ENCODE results near the gene ZFYVE21. TPM values are rescaled to one million over a fixed set of nuclear protein-coding genes. Genes with fewer than 3 reads are reported as not detected.
A peak's percentile ranks its signal among the peaks of the same experiment; 100 is the strongest.

ZFYVE21 gene
- total RNA-seq, 1 donor from 2014 or later: 68.6 TPM

DNA sequence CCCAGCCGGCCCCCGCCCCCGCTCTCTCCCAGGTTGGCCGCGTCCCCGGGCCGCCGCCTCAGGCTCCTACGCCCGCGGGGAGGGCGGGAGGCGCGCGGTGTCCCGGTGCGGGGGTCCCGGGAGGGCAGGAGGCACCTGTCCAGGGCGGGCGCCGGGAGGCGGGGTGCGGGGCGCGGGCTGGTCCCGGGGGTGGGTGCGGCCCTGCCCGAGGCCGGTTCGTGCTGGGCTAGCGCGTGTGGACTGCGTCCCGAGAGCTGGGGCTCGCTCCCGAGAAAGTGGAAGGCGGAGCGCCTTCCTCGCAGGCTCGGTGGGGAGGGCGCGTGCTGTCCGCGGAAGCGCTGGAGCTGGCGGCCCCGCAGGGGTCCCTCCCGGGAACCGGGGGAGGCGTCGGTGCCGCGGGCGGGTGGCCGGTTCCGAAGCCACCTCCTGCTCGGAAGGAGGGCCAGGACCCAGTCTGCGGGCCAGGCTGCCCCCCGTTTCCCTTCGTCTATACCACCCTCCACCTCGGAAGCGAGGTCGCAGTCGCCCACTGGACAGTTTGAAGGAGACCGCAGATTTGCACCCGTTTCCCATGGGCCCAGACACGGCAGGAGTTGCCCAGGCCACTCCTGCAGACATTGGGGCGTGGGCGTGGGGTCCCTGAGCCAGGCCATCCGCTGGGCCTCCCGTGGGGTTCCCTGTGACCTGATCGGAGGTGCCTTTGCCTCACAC is 636 bp downstream of the ZFYVE21 start:
- Mint-ChIP-seq H3K27ac (ENCODE audit: unreplicated experiment) (peak overlapping the region; percentile 45), H3K4me1 (ENCODE audit: low read depth) (peaks cover 56% of the 10 kb centered on the region), H3K36me3 (ENCODE audit: low read depth) (peaks cover 2% of the 10 kb centered on the region), H3K27me3 (ENCODE audit: low read depth) (no peaks in the 10 kb centered on the region), H3K9me3 (ENCODE audit: low read depth) (no peaks in the 10 kb centered on the region), H3K4me3 (ENCODE audit: unreplicated experiment) (peak overlapping the region; percentile 75)
- no peak for DNase-seq (ENCODE audit: low spot score)
- TF ChIP-seq, protein P1, sequence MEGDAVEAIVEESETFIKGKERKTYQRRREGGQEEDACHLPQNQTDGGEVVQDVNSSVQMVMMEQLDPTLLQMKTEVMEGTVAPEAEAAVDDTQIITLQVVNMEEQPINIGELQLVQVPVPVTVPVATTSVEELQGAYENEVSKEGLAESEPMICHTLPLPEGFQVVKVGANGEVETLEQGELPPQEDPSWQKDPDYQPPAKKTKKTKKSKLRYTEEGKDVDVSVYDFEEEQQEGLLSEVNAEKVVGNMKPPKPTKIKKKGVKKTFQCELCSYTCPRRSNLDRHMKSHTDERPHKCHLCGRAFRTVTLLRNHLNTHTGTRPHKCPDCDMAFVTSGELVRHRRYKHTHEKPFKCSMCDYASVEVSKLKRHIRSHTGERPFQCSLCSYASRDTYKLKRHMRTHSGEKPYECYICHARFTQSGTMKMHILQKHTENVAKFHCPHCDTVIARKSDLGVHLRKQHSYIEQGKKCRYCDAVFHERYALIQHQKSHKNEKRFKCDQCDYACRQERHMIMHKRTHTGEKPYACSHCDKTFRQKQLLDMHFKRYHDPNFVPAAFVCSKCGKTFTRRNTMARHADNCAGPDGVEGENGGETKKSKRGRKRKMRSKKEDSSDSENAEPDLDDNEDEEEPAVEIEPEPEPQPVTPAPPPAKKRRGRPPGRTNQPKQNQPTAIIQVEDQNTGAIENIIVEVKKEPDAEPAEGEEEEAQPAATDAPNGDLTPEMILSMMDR (IDR thresholded peaks at IDR 0.05): no peak

DNA sequence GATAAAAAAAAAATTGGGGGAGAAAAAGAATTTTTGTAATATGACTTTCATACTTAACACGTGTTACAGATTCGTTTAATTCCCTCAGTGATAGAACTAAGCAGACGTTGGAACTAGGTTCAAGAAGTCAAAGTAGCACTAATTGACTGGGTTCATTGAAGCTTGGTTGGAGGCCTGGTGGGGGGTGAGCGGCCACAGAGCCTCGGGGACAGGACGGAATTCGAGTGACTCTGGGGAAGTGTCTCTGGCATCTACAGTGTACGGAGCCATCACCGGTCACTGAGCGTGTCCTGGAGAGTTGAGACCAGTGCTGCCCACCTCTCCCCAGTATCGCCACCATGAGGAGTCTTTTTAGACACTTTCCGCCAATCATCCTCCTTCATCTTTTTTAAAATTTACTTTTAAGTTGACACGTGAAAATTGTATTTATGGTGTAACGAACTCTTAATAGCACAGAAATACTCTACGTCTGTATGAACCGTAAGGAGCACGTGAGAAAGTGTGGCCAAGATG is 1.3 kb downstream of the ZFYVE21 start:
- Mint-ChIP-seq H3K27ac (ENCODE audit: unreplicated experiment) (peak overlapping the region; percentile 45), H3K4me1 (ENCODE audit: low read depth) (peaks cover 63% of the 10 kb centered on the region), H3K36me3 (ENCODE audit: low read depth) (peaks cover 2% of the 10 kb centered on the region), H3K27me3 (ENCODE audit: low read depth) (no peaks in the 10 kb centered on the region), H3K9me3 (ENCODE audit: low read depth) (no peaks in the 10 kb centered on the region), H3K4me3 (ENCODE audit: unreplicated experiment) (peak overlapping the region; percentile 75)
- TF ChIP-seq, protein P1 (IDR thresholded peaks at IDR 0.05): peak; percentile 13
- no peak for DNase-seq (ENCODE audit: low spot score)

DNA sequence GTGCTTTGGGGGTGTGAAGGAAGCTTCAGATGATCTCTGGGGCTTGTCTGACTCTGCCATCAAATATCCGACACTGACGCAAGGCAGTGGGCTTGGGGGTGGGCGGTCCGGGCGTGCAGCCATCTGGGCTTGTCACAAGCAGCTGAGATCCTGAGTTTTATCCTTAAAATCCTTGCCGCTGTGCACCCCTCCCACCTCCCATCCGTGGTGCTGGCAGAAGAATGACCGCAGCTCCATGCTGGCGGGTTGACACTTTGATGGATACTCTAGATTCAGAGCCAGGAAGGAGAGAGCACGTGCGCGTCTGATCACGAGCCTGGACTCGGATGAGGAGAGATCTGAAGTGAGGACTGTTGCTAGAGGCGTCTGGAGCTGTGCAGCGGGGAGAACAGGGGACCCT is 3.0 kb downstream of the ZFYVE21 start:
- Mint-ChIP-seq H3K27ac (ENCODE audit: unreplicated experiment) (peak overlapping the region; percentile 86), H3K36me3 (ENCODE audit: low read depth) (peaks cover 2% of the 10 kb centered on the region), H3K27me3 (ENCODE audit: low read depth) (no peaks in the 10 kb centered on the region), H3K9me3 (ENCODE audit: low read depth) (no peaks in the 10 kb centered on the region), H3K4me1 (ENCODE audit: low read depth) (peaks cover 71% of the 10 kb centered on the region), H3K4me3 (ENCODE audit: unreplicated experiment) (no peak overlapping the region)
- TF ChIP-seq, protein P1 (IDR thresholded peaks at IDR 0.05): no peak
- no peak for DNase-seq (ENCODE audit: low spot score)

DNA sequence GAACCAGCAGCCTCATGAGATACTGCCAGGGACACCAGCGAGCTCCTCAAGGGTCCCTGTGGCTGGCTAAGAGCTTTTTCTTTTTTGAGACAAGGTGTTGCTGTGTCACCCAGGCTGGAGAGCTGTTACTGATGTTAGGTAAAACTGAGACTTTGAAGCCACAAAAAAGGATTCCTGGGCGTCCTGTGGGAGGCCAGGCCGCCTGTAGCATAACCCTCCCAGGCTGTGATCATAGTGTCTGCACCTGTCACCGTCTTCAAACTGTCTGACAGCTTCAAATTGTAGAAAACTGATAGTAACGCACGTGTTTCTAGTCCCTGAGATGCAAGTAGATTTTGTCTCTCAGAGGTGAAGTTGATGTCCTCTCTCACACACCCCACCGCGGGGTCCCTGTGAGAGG is 4.1 kb downstream of the ZFYVE21 start:
- TF ChIP-seq, protein P1 (IDR thresholded peaks at IDR 0.05): no peak
- H3K4me1 Mint-ChIP-seq (ENCODE audit: low read depth): peaks cover 71% of the 10 kb centered on the region
- H3K27me3 Mint-ChIP-seq (ENCODE audit: low read depth): no peaks in the 10 kb centered on the region
- DNase-seq (ENCODE audit: low spot score): no peak
- H3K9me3 Mint-ChIP-seq (ENCODE audit: low read depth): no peaks in the 10 kb centered on the region
- peaks cover 2% of the 10 kb centered on the region for H3K36me3 Mint-ChIP-seq (ENCODE audit: low read depth)
- no peak overlapping the region for H3K4me3 Mint-ChIP-seq (ENCODE audit: unreplicated experiment)
- H3K27ac Mint-ChIP-seq (ENCODE audit: unreplicated experiment): no peak overlapping the region

DNA sequence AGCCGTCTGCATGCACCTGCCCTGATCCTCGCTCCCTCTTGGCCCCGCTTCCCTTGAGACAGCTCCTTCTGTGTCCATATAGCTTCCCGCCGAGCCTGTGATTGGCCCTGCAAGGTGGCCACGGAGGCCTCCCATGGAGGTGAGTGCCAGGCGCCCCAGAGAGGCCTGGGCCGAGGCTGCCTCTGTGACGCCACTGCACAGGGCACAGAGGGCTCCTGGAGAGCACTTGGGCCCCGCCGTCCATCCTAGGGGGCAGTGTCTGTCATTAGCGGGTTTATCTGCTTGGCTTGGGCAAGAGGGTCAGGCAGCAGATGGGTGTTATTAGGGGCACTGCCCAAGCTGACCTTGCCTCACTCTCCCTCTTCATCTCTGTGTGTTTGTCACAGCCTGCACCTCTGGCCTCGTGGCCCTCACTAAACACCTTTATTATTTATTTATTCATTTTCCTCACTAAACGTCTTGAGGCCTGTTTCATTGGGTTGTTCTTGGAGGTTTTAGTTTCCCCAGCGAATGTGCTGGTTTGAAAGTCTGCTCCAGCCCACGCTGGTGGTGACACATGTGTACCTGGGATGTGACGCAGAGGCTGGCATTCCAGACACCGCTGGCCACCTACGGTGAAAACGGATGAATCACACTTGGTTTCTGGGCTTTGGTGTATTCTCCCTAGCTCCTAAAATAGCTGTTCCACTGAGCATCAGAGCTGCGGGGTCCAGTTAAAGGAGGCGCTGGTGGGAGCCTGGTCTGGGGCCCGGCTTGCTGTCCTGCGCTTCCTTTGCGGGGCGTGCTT is 5.9 kb downstream of the ZFYVE21 start:
- H3K36me3 Mint-ChIP-seq (ENCODE audit: low read depth): peaks cover 2% of the 10 kb centered on the region
- no peaks in the 10 kb centered on the region for H3K9me3 Mint-ChIP-seq (ENCODE audit: low read depth)
- peak overlapping the region; percentile 28 for H3K4me3 Mint-ChIP-seq (ENCODE audit: unreplicated experiment)
- H3K27ac Mint-ChIP-seq (ENCODE audit: unreplicated experiment): peak overlapping the region; percentile 96
- DNase-seq (ENCODE audit: low spot score): no peak
- H3K27me3 Mint-ChIP-seq (ENCODE audit: low read depth): no peaks in the 10 kb centered on the region
- H3K4me1 Mint-ChIP-seq (ENCODE audit: low read depth): peaks cover 75% of the 10 kb centered on the region
- TF ChIP-seq, protein P1 (IDR thresholded peaks at IDR 0.05): no peak

Measured in chondrocyte (in vitro differentiated cells).